ENCODE results near the gene ATF6.
"Not testable (repeated sequence)": the region's sequence is repeated elsewhere in the genome, so short reads cannot be mapped to it uniquely, and the experiment has no call there.

GRCh38 chr1:161725258-161725907 is 40.7 kb upstream of the ATF6 start:
- TF ChIP-seq CTCF (IDR thresholded peaks at IDR 0.05; ENCODE audit: low read depth, low read length, missing input control); REST (IDR thresholded peaks at IDR 0.05); RAD21 (IDR thresholded peaks at IDR 0.05); HNF4A (conservative IDR thresholded peaks at IDR 0.05); YY1 (IDR thresholded peaks at IDR 0.05); GABPA (IDR thresholded peaks at IDR 0.05 in 1 of 2, conservative IDR thresholded peaks at IDR 0.05 in 1 of 2); HNF4G (IDR thresholded peaks at IDR 0.05); JUND (IDR thresholded peaks at IDR 0.05); TAF1 (conservative IDR thresholded peaks at IDR 0.05); EGR1 (IDR thresholded peaks at IDR 0.05; ENCODE audit: low read depth in 2 of 2); MAX (IDR thresholded peaks at IDR 0.05): not testable (repeated sequence)

Measured in liver (tissue), 3 donors.